Measurements from ENCODE around the gene JPH2. TPM values are rescaled to one million over a fixed set of nuclear protein-coding genes. Genes with fewer than 3 reads are reported as not detected.

The JPH2 gene
- total RNA-seq, 1 experiment from 2014 or later, result 0.81 TPM

- TF ChIP-seq ZNF425 (CRISPR knock-in tag; conservative IDR thresholded peaks at IDR 0.05) (no peak), NR2C2 (CRISPR knock-in tag; IDR thresholded peaks at IDR 0.05) (no peak), ZNF416 (CRISPR knock-in tag; IDR thresholded peaks at IDR 0.05) (no peak), ZBTB21 (CRISPR knock-in tag; IDR thresholded peaks at IDR 0.05; ENCODE audit: borderline replicate concordance) (no peak), HMGXB4 (CRISPR knock-in tag; IDR thresholded peaks at IDR 0.05) (no peak)
Measured at GRCh38 chr20:44137266-44137801, 49.7 kb downstream of the JPH2 start (continued).

GRCh38 chr20:44136579-44137265, 50.3 kb downstream of the JPH2 start:
- ChIA-PET CTCF (interaction anchor here (0.6 to 4.9 kb wide), 10 partner anchors 9 to 179 kb away, joined by 3 to 49 read pairs (median 4); partner anchors contain the start of gene JPH2), POLR2A (interaction anchor here (0.6 to 1.6 kb wide), 5 partner anchors 17 to 563 kb away, joined by 3 to 5 read pairs (median 4); partner anchors contain the start of gene OSER1)
- no peak for DNase-seq (ENCODE audit: low spot score)
- H3K4me3 Mint-ChIP-seq, result no peak overlapping the region
- H3K27me3 Mint-ChIP-seq (ENCODE audit: low read depth), result no peaks in the 10 kb centered on the region
- H3K4me1 Mint-ChIP-seq, result peaks cover 8% of the 10 kb centered on the region; the same call in 1 of the 2 replicates
- no peak for ATAC-seq
- H3K9me3 Mint-ChIP-seq, result no peaks in the 10 kb centered on the region
- H3K27ac Mint-ChIP-seq, result no peak overlapping the region
- no peaks in the 10 kb centered on the region for H3K36me3 Mint-ChIP-seq
- TF ChIP-seq ZNF423 (CRISPR knock-in tag; IDR thresholded peaks at IDR 0.05), result peak; percentile 30; the same call in 1 of the 2 replicates
- TF ChIP-seq E2F4 (CRISPR knock-in tag; IDR thresholded peaks at IDR 0.05; ENCODE audit: borderline replicate concordance, low read depth), result no peak
- no peak for TF ChIP-seq ATF6 (CRISPR knock-in tag; IDR thresholded peaks at IDR 0.05)
- no peak for TF ChIP-seq NFYB (CRISPR knock-in tag; conservative IDR thresholded peaks at IDR 0.05; ENCODE audit: low read depth)

DNA sequence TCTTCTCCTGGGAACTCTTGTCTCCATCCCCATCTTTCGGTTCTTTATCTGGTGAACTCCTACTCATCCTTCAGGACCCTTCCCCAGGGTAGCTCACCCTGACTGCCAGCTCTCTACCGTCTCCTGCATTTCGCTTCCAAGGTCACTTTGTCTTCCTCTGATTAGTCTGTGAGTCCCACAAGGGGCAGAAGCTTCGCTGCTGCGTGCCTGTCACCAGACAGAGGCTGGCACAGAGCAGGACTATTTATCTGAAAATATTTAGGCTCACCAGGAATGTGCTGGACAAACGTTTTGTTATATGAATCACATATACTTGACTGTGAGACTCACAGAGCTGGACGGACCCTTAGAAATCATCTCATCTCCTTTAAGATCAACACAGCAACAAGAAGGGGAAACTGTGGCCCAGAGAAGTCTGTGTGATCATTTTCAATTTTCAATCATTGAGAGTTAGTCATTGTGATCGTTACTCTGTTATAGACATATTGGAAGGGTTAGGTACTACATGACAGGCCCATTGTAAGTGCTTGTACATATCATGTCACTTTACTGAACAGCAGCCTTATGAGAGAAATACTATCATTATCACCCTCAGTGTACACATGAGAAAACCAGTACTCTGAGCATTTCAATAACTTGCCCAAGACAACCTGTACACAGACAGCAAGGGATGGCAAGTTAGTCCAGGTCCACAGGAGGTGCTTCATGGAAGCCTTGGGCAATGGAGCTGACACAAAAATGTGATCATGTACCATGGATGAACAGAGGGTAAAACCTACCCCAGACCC, 51.4 kb downstream of the JPH2 start:
- Mint-ChIP-seq H3K4me3 (no peak overlapping the region), H3K27me3 (ENCODE audit: low read depth) (no peaks in the 10 kb centered on the region), H3K4me1 (peaks cover 8% of the 10 kb centered on the region; the same call in 1 of the 2 replicates), H3K36me3 (no peaks in the 10 kb centered on the region), H3K27ac (no peak overlapping the region), H3K9me3 (no peaks in the 10 kb centered on the region)
- ATAC-seq (no peak), DNase-seq (ENCODE audit: low spot score) (no peak)
- TF ChIP-seq NFATC4 (CRISPR knock-in tag; IDR thresholded peaks at IDR 0.05) (no peak), E2F1 (CRISPR knock-in tag; IDR thresholded peaks at IDR 0.05) (no peak), CREB1 (CRISPR knock-in tag; IDR thresholded peaks at IDR 0.05) (no peak)
- CTCF ChIA-PET, result interaction anchor here (1.3 to 4.9 kb wide), 3 partner anchors 19 to 54 kb away, joined by 4 to 49 read pairs (median 28); no protein-coding TSS in a partner anchor
- POLR2A ChIA-PET, result no interaction called here

Data from WTC11 (cell line).